ENCODE data around the gene KCNQ5. TPM values are rescaled to one million over a fixed set of nuclear protein-coding genes. Genes with fewer than 3 reads are reported as not detected.
"Not testable (repeated sequence)": the region's sequence is repeated elsewhere in the genome, so short reads cannot be mapped to it uniquely, and the experiment has no call there.

Gene KCNQ5
- total RNA-seq, 2 donors from 2014 or later, result 0.22 to 0.56 TPM

DNA sequence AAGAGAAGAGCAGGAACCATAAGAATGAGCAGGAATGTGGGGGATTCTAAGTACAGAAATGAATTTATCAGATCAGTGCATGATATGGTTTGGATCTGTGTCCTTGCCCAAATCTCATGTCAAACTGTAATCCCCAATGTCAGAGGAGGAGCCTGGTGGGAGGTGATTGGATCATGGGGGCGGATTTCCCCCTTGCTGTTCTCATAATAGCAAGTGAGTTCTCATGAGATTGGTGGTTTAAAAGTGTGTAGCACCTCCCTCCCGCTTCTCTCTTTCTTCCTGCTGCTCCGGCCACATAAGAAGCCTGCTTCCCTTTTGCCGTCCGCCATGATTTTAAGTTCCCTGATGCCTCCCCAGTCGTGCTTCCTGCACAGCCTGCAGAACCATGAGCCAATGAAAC is 554.2 kb downstream of the KCNQ5 start:
- H3K27ac ChIP-seq, result no peak overlapping the region
- H3K4me1 ChIP-seq, result no peaks in the 10 kb centered on the region
- intact Hi-C loops (cut with DNase I), result no loop called here
- H3K36me3 ChIP-seq, result no peaks in the 10 kb centered on the region
- no peaks in the 10 kb centered on the region for H3K9me3 ChIP-seq
- TF ChIP-seq CTCF (IDR thresholded peaks at IDR 0.05), result no peak
- no peak overlapping the region for H3K4me3 ChIP-seq
- DNase-seq, result no peak
- H3K9ac ChIP-seq (ENCODE audit: low read depth in 2 of 2, low read length in 2 of 2), result no peak overlapping the region
- no peaks in the 10 kb centered on the region for H3K27me3 ChIP-seq

DNA sequence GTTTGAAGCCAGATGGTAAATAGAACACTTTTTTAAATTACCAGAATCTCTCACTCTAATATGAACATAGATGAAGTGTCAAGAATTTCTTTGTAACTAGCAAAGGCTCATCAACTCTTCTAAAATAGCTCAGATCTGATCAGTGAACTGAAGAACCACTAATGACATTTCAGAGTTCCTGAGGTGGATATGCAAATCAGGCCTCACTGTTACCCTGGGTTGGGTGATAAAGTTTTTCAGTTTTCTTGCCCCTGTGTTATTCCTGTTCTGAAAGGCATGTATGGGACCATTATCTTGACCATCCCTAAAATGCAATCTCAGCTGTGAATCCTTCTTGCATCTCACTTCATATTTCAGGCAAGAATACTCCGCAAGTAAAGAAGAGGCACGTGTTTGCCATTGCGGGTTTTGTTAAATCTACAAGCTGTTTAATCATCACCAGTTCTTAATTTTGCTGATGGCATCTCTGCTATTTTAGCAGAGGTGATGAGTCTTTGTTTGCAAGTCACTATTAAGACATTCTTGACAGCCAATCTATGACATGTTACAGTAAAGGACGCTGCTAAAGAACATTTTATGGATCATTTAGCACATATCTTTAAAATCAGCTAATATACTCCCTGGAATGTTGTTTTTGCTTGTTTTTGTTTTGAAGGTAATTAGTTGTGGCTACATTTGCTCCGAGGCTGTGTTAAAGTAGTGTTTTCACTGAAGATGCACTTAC is 555.5 kb downstream of the KCNQ5 start:
- Histone ChIP-seq H3K9me3 (no peaks in the 10 kb centered on the region), H3K27me3 (no peaks in the 10 kb centered on the region), H3K36me3 (no peaks in the 10 kb centered on the region), H3K27ac (no peak overlapping the region), H3K4me1 (no peaks in the 10 kb centered on the region), H3K9ac (ENCODE audit: low read depth in 2 of 2, low read length in 2 of 2) (no peak overlapping the region), H3K4me3 (no peak overlapping the region)
- intact Hi-C loops (cut with DNase I), result no loop called here
- DNase-seq, result no peak
- no peak for TF ChIP-seq CTCF (IDR thresholded peaks at IDR 0.05)

DNA sequence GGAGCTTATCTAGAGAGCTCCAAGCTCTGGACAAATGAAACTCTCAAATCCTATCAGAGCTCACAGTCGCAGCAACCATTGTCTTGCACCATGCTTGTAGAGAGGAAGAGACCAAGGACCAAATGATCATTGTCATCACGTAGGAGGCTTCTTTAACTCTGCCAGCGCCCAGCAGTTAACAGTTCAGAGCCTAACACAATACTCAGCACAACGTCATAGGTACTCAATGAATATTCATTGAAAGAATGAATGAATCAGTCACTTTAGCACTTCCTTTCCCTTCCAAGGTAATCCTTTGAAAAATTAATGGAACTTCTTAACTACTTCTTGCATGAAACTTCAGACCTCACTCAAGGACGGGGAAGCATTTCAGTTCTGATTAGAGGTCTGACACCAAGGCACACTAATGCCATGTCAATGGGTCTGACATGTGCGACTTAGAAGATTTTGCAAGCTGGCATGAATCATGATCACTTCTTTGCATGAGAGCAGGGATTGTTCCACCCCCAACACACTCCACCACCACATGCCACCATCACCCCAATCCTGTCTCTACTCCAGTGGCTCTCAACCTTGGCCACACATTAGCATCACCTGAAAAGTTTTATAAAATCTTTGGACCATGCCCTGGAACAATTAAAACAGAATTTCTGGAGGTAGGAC is 558.3 kb downstream of the KCNQ5 start:
- intact Hi-C loops (cut with DNase I), result no loop called here
- Histone ChIP-seq H3K36me3 (no peaks in the 10 kb centered on the region), H3K27me3 (no peaks in the 10 kb centered on the region), H3K9ac (ENCODE audit: low read depth in 2 of 2, low read length in 2 of 2) (no peak overlapping the region), H3K27ac (no peak overlapping the region), H3K4me1 (no peaks in the 10 kb centered on the region), H3K9me3 (no peaks in the 10 kb centered on the region), H3K4me3 (no peak overlapping the region)
- no peak for TF ChIP-seq CTCF (IDR thresholded peaks at IDR 0.05)
- DNase-seq, result no peak

- H3K4me1 ChIP-seq, result no peaks in the 10 kb centered on the region
- no peaks in the 10 kb centered on the region for H3K9me3 ChIP-seq
- peak; percentile 62 for TF ChIP-seq CTCF (IDR thresholded peaks at IDR 0.05)
- H3K27me3 ChIP-seq, result no peaks in the 10 kb centered on the region
- H3K36me3 ChIP-seq, result no peaks in the 10 kb centered on the region
- DNase-seq, result no peak
- H3K9ac ChIP-seq (ENCODE audit: low read depth in 2 of 2, low read length in 2 of 2), result no peak overlapping the region
- no peak overlapping the region for H3K27ac ChIP-seq
- intact Hi-C loops (cut with DNase I), result no loop called here
- H3K4me3 ChIP-seq, result no peak overlapping the region
Observed at GRCh38 chr6:73180763-73181619, 559.1 kb downstream of the KCNQ5 start.

- Histone ChIP-seq H3K9ac (ENCODE audit: low read depth in 2 of 2, low read length in 2 of 2) (no peak overlapping the region), H3K27ac (no peak overlapping the region), H3K27me3 (no peaks in the 10 kb centered on the region), H3K4me3 (no peak overlapping the region), H3K9me3 (no peaks in the 10 kb centered on the region), H3K4me1 (no peaks in the 10 kb centered on the region), H3K36me3 (no peaks in the 10 kb centered on the region)
- intact Hi-C loops (cut with DNase I), result no loop called here
- TF ChIP-seq CTCF (IDR thresholded peaks at IDR 0.05), result no peak
- no peak for DNase-seq
Observed at GRCh38 chr6:73182021-73182607, 560.2 kb downstream of the KCNQ5 start.

- H3K27ac ChIP-seq; H3K9ac ChIP-seq (ENCODE audit: low read depth in 2 of 2, low read length in 2 of 2); H3K36me3 ChIP-seq; H3K4me1 ChIP-seq; H3K4me3 ChIP-seq; H3K9me3 ChIP-seq; DNase-seq; intact Hi-C loops (cut with DNase I); H3K27me3 ChIP-seq: not testable (repeated sequence)
Observed at GRCh38 chr6:73193302-73193701, 571.4 kb downstream of the KCNQ5 start.
